ENCODE measurements around the gene AGAP3.

- TF ChIP-seq POLR2AphosphoS5 (IDR thresholded peaks at IDR 0.05; ENCODE audit: low read depth, low read length) (no peak), REST (IDR thresholded peaks at IDR 0.05; ENCODE audit: insufficient read depth in 1 of 2, low read depth in 2 of 2, low read length in 2 of 2) (no peak), SIN3A (IDR thresholded peaks at IDR 0.05; ENCODE audit: borderline replicate concordance, insufficient read depth, low read length) (no peak), TAF1 (IDR thresholded peaks at IDR 0.05; ENCODE audit: borderline replicate concordance, insufficient read depth, low read length) (no peak), FOXP2 (optimal IDR thresholded peaks at IDR 0.05; ENCODE audit: borderline replicate concordance, extremely low read depth, extremely low read length, insufficient read depth) (no peak)
Observed at GRCh38 chr7:151178831-151179230, 92.6 kb downstream of the AGAP3 start.

All from PFSK-1 (cell line).